Right atrium auricular region (tissue), 2 donors: ENCODE measurements around the gene TRPM2. TPM values are rescaled to one million over a fixed set of nuclear protein-coding genes. Genes with fewer than 3 reads are reported as not detected.

ENCODE experiments used
- DNase-seq: peaks from one replicate; pipeline ENCODE4 v3.0.0-alpha.2; 2019; ENCODE audit warnings: low spot score
- H3K27ac ChIP-seq, 2 donors: fragments of 200-600 bp; sonication (generic); 1 replicate in 1 of 2; 2 replicates in 1 of 2; pipeline ENCODE4 v1.5.1; 2016 to 2019
- H3K27me3 ChIP-seq, 2 donors: fragments of 200-600 bp; sonication (generic); one replicate each; pipeline versions ENCODE4 v1.5.1 to v1.6.0; 2017 to 2019
- H3K36me3 ChIP-seq: fragments of 200-600 bp; sonication (generic); one replicate; pipeline ENCODE4 v1.5.1; 2016
- H3K4me1 ChIP-seq, 2 donors: fragments of 200-600 bp; sonication (generic); one replicate each; pipeline versions ENCODE4 v1.5.1 to v1.6.0; 2017 to 2019
- H3K4me3 ChIP-seq, 2 donors: fragments of 200-600 bp; sonication (generic); 1 replicate in 1 of 2; 2 replicates in 1 of 2; pipeline ENCODE4 v1.5.1; 2017 to 2019; ENCODE audit warnings: mild to moderate bottlenecking in 1 of 2, moderate library complexity in 1 of 2
- H3K9me3 ChIP-seq, 2 donors: fragments of 200-600 bp; sonication (generic); one replicate each; pipeline ENCODE4 v1.5.1; 2019
- CTCF ChIP-seq, 2 donors: fragments of 200-600 bp; sonication (generic); IDR thresholded peaks; one replicate each; pipeline ENCODE4 v1.5.1; 2019; ENCODE audit warnings: antibody characterized with exemption in 2 of 2
- total RNA-seq, 2 donors: library from RNA; depleted of rRNA; stranded (reverse); fragments of >200 nt; gene quantifications; one replicate each; pipeline ENCODE4 v1.1.0, GENCODE V29; 2016

The TRPM2 gene
- total RNA-seq, 2 donors from 2014 or later: 0.75 to 0.89 TPM

- no peak overlapping the region for H3K4me3 ChIP-seq
- H3K9me3 ChIP-seq: no peaks in the 10 kb centered on the region
- H3K36me3 ChIP-seq: no peaks in the 10 kb centered on the region
- H3K4me1 ChIP-seq: peaks cover 0 to 3% of the 10 kb centered on the region in 2 donors
- TF ChIP-seq CTCF (IDR thresholded peaks at IDR 0.05): no peak
- no peak overlapping the region for H3K27ac ChIP-seq
- no peaks in the 10 kb centered on the region for H3K27me3 ChIP-seq
- no peak for DNase-seq
These were observed 21.8 kb downstream of the TRPM2 start for GRCh38 chr21:44375281-44375651.

- Histone ChIP-seq H3K27me3 (no peaks in the 10 kb centered on the region), H3K9me3 (no peaks in the 10 kb centered on the region), H3K27ac (no peak overlapping the region), H3K36me3 (no peaks in the 10 kb centered on the region), H3K4me1 (no peaks in the 10 kb centered on the region), H3K4me3 (no peak overlapping the region)
- no peak for DNase-seq
- no peak for TF ChIP-seq CTCF (IDR thresholded peaks at IDR 0.05)
These were observed 22.4 kb downstream of the TRPM2 start for GRCh38 chr21:44375761-44376241.

- no peak overlapping the region for H3K4me3 ChIP-seq
- no peaks in the 10 kb centered on the region for H3K27me3 ChIP-seq
- no peaks in the 10 kb centered on the region for H3K9me3 ChIP-seq
- H3K4me1 ChIP-seq: no peaks in the 10 kb centered on the region
- H3K36me3 ChIP-seq: no peaks in the 10 kb centered on the region
- DNase-seq: no peak
- TF ChIP-seq CTCF (IDR thresholded peaks at IDR 0.05): no peak
- no peak overlapping the region for H3K27ac ChIP-seq
These were observed 23.2 kb downstream of the TRPM2 start for GRCh38 chr21:44376606-44377005.

GRCh38 chr21:44377201-44377921 lies 23.9 kb downstream of the TRPM2 start:
- H3K36me3 ChIP-seq: no peaks in the 10 kb centered on the region
- TF ChIP-seq CTCF (IDR thresholded peaks at IDR 0.05): no peak
- H3K27ac ChIP-seq: no peak overlapping the region
- no peak for DNase-seq
- no peaks in the 10 kb centered on the region for H3K4me1 ChIP-seq
- no peaks in the 10 kb centered on the region for H3K9me3 ChIP-seq
- H3K4me3 ChIP-seq: no peak overlapping the region
- no peaks in the 10 kb centered on the region for H3K27me3 ChIP-seq

- Histone ChIP-seq H3K36me3 (no peaks in the 10 kb centered on the region), H3K9me3 (no peaks in the 10 kb centered on the region), H3K4me3 (no peak overlapping the region), H3K27me3 (no peaks in the 10 kb centered on the region), H3K27ac (no peak overlapping the region), H3K4me1 (no peaks in the 10 kb centered on the region)
- DNase-seq: no peak
- no peak for TF ChIP-seq CTCF (IDR thresholded peaks at IDR 0.05)
These were observed 24.7 kb downstream of the TRPM2 start for GRCh38 chr21:44377922-44378645.
